NCI-H146 treated with DMSO at 0.1 percent for 48 hours (cell line): Measurements from ENCODE around the gene AAGAB.

ENCODE experiments used
- DNase-seq: peaks from one replicate; lab custom pipeline; 2025; ENCODE audit not compliant: unreplicated experiment; lab: John Stamatoyannopoulos, UW

The AAGAB gene

DNA sequence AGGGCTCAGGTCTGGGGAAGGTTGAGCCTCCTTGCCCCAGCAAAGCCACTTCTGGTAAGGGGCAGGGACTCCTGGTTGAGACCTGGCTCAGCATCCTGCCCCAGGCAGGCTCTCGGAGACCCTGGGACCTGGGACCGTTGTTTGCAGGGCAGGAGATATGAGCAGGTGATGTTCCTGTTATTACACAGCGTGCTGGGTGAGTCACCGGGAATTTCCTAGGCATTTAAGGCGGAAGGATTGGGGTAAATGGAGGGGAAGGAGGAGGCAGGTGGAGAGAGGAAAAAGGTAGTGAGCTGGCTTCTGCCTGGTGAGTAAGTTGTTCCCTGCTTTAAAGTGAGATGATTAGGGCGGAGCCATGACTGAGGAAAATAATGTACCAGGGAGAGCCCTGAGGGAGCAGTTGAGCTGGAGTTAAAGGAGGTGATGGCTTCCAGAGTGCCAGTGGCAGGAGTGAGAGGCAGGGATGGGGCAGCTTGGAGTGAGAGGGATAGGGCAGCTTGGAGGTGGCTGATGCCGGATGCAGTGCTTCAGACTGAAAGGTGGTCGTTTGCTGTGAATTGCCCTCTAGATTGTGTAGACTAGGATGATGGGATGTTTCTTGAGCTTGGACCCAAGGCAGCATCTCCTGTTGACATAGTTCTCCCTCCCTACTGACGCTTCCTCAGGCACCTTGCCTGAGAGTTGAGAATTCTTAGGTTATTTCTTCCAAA is 79.4 kb downstream of the AAGAB start:
- peak; percentile 4 for DNase-seq

DNA sequence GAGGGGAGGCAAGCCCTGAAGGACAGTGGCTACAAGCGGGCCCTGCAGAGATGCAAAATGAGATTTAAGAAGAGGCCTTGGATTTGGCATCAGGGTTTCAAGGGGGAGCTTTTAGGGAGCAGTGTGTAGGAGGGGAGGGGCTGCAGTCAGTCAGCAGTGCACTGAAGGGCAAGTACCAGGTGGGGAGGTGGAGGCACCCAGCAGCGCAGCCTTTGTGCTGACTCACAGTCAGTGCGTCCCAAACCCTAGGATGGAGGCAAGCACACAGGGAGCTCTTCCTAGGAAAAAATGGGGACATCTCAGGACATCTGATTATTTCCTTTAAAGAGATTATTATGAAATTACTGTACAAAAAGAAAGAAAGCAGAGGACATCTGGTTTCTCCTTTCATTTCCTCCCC is 80.0 kb downstream of the AAGAB start:
- DNase-seq: no peak

DNA sequence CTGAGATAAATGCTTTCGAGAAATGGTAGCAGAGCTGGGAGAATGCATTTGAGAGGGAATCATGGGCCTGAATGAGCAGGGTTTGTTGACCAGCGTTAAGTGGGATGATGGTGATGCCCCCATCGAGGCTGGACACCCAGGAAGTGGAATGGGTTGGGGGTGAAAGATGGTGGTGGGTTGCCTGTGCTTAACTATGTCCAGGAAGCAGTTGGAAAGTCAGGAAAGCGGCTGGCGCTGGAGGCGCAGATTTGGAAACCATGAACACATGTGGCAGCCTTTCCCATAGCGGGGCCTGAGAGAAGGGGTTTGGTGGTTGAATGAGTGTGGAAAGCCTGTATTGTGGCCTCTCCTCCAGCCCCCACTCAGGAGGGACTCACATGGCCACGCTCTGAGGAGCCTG is 80.7 kb downstream of the AAGAB start:
- DNase-seq: no peak

DNA sequence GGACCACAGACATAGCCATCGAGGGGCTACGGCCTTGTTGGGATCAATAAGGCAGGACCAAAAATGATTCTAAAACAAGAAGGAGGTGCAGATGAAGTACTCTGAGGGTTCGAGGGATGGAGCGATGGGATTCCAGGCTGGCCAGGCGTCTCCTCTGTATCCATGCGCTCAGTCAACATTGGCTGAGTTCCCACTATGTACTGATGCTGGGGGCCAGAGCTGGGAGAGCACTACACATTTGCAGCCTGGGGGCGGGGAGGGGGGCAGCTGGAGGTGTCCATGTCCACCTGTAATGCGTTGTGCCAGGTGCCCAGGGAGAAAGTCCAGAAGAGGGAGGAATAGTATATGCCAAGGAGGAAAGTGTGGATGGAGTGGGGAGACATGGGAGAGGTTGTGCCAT is 81.5 kb downstream of the AAGAB start:
- no peak for DNase-seq

DNA sequence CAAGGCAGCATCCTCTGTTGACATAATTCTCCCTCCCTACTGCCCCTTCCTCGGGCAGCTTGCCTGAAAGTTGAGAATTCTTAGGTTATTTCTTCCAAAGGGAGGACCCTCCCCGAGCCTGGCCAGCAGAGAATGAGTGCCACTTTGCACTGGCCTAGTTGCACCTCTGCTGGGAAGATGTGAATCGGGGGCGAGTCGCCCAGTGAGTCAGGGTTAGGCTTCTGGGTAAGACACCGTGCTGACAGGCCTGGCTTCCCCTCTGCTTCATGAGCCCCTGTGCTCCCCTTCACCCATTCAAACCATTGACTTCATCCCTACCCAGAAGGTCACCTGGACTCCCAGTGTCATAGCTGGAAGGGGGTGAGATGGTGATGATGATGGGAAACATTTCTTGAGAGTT is 82.3 kb downstream of the AAGAB start:
- DNase-seq: no peak

DNA sequence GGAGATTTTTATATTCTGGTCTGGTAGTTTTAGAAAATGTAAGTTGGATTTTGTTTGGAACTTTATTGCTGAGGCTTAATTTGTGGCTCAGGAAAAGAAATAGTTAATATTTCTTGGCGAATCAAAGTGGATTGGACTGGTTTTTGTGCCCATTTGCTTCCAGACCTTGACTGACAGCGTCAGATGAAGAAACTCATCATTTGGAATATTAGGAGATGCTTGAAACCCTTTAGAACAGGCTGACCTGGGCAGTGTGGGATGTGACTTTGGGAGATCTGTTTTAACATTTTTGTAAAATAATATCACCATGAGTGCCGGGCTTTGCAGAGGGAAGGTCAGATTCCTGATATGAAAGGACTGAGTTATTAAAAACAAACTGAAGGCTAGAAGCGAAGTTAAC is 83.0 kb downstream of the AAGAB start:
- no peak for DNase-seq

DNA sequence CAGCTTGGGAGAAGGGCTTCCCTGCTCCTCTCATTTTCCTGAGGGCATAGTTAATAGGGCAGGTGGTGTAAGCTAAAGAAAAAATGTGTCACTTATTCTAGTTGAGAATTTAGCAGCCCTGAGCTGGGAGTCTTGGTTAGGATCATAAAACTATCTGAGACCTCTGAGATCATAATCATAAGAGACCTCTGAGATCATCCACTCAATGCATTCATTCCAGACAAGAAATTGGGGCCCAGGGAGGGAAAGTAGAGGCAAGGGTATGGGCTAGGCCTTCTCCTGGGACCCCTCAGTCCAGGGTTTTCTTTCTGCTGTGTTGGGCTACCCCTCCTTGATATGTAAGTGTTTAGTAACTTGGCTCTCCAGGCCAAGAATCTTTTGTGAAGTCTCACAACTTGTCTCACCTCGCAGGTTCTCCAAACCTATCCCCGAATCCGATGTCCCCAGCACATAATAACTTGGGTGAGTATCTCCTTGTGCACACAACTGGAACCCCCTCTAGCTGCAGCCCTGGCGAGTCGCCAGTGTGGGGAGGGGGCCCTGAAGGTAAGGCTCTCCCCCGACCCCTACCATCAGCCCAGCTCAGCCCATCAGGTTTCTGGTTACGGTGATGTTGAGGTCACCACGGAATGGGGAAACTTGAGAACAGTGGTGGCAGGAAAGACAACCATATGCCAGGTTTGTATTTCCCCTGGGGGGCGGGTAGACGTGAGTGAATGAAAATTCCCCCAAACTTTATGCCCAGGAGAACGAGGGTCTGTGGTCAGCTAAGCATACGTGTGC is 84.1 kb downstream of the AAGAB start:
- DNase-seq: no peak

DNA sequence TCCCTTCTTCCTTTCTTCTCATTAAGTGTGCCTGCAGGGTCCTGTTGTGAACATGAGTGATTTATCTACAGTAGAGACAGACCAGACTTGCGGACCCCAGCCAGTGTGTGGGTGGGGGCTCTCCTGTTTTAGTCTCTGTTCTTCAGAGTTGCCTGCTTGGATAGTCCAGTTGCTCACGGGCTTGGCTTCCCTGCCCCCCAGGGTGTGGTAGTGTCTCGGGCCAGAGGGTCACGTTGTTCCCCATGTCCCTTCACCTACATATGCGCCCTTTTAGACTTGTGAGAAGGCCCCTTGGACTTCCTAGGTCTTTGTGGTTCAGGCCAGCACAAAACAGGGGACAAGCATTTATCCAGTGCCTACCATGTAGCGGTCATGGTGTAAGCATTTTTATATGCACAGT is 85.8 kb downstream of the AAGAB start:
- DNase-seq: no peak

DNA sequence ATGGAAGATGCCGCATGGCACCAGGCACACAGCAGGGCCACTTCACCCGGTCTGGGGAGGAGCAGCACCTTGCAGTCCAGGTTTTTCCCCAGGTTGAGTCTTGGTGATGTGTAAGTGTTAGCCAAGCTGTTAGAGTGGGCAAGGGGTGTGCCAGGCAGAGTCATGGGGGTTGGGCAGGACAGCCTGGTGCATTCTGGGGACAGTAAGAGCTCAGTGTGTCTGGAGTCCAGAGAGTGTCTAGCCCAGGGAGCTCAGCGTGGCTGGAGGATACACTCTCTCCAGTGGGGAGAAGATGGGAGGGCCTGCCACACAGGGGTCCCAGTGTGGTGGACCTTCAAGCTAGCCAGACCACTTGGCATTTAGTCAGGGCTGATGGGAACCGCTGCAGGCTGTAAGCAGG is 87.4 kb downstream of the AAGAB start:
- DNase-seq: no peak

DNA sequence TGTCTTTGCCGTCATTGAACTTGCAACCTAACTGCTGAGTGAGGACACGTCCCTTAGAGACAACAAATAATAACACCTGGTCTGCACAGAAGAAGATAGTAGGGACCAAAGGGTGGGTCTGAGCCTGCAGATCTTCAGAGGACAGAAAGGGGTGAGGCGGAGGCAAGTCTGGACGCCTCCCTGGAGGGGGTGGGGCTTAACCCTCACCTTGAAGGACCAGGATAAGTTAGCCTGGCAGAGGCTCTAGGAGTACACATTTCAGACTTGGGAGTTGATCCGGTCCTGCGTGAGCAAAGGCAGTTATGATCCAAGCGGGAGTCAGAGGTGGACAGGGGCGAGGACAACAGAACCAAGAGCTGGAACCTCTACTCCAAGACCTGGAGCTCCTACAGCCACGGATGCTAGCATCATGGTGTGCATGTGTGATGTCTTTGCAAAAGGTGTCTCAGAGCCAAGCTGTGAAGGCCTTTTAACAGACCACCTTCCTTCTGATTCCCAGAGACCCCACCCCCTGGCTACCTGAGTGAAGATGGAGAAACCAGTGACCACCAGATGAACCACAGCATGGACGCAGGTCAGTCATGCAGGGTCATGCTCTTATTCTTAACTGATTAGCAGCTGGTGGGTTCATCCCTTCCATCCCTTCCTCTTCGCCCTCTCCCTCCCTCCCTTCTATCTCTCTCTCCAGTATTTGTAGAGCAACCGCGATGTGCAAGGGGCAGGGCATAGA is 88.0 kb downstream of the AAGAB start:
- no peak for DNase-seq

DNA sequence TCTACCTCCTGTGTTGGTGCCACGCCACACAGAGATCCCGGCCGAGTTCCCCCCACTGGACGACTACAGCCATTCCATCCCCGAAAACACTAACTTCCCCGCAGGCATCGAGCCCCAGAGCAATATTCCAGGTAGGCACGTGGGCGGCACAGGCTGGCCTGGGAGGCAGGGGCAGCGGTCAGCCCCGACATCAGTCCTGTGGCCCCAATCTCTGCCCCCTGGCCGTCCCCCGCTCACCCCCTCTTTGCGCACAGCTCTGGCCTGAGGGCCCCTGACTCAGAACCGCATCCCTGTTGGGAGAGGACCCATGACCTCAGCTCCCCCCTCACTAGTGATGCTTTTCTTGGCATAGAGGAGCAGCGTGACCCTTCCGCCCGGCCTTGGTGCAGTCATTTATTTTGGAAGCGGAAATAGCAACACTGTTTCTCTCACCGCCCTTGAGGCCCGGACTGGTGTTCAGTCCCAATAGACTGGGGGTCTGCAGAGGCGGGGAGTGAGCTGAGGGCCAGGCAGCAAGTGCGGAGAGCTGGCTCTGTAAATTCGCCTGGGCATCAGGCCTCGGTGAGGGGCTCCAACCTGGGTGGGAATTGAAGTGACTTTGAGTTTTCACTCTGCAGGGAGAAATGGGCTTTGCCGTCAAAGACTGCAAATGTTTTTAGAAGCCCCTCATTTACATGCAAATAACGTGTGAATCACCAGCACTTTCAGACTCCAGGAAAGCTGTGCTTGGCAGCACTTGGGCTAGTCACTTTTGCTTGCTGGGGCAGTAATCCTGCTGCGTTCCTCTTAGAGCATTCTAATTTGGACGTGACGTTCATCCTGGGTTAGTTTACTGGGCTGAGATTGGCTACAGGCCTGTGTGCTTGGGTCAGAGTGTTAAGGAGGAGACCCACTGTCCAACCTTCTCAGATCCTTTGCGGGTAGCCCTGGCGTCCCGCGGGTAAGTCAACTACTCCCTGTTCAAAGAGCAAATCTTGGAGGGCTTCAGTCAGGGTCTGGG is 88.9 kb downstream of the AAGAB start:
- no peak for DNase-seq

DNA sequence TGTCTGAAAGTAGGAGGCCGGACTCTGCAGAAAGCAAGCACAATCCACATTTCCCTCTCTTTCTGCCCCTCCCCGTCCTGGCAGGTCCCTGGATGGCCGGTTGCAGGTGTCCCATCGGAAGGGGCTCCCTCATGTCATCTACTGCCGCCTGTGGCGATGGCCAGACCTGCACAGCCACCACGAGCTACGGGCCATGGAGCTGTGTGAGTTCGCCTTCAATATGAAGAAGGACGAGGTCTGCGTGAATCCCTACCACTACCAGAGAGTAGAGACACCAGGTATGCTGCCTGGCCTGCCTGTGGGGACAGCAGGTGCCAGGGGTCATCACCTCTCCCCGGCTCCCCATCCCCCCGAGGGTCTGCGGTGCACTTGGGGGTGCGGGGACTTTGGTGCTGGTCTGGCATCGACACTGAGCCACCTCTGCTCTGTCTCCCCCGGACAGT is 89.6 kb downstream of the AAGAB start:
- DNase-seq: no peak

DNA sequence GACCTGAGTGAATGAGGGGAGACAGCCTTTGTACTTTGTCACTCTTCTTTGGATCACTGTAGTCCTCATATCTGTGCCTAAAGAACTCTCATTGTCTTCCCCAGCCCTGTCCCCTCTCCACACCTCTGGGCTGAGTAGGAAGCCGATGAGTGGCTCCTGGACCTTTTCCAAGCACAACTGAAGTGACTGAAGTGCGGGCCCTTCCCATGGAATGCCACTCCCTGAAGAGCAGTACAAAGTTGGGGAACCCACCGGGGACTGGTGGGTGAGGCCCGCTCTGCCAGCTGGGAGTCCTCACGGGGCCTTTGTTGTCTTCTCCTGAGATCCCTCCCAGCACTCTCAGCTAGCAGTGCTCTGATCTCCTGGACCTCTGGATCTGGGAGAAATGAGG is 90.1 kb downstream of the AAGAB start:
- DNase-seq: no peak

DNA sequence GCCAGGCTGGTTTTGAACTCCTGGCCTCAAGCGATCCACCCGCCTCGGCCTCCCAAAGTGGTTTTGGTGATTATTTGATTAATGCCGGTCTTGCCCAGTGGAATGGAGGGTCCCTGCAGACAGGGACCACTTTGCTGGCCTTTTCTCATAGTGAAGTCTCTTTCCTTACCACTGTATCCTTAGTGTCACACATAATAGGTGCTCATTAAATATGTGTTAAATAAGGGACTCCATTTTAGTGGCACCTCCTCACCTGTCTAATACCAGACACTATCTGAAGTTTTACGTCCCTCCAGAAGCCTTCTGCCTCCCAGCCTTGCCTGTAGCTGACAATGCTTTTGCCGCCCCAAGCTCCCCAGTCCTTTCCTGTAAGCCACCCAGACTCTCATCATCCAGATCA is 91.3 kb downstream of the AAGAB start:
- DNase-seq: no peak

DNA sequence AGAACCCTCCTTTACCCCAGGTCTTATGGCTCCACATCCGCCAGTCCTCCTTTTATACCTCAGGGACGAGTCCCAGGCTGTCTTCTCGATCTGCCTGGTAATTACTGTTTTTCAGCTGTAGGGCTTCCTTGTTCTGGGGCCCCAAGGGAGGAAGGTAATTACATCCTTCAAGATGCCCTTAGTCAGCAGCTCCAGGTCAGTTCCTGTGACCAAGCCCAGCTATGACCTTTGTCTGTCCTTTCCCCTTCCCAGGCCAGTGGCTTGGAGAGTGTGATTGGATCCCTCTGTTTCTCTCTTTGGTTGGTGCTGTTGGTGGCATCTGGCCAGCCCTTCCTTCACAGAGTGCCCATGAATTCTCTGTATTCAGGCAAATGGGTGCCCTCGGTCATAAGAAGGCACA is 92.6 kb downstream of the AAGAB start:
- no peak for DNase-seq

DNA sequence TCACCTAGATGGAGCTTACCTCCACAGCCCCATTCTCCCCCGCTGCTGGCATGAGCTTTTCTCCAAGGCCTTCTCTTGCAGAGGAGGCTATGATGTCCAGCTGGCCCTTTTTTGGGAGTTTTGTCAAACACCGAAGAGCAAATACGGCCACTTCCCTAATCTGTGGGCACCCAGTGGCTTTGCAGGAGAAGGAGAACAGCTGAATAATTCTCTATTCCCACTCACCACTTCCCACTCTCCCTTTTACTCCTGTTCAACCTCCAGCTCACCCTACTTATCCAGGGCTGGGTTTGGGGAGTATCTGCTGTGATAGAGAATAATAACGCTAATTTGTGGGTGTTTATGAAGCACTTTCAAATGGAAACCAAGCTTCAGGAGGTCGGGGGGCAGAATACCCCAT is 93.0 kb downstream of the AAGAB start:
- no peak for DNase-seq

DNA sequence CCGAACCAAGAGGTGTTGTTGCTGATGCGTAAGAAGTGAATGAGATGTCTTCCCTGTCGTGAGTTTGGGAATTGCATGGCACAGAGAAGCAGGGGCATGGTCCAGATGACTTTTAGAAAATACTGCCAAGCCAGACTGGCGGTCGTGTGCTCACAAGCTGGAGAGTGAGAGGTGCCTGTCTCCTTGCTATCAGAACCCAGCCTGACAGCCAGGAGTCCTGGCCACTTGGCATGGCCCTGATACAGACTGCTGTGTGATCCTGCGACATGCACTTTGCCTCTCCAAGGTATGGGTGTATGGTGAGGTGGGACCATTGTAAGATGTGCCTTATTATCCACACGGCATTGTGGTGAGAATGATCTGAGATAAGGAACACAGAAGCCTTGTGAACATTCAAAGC is 96.1 kb downstream of the AAGAB start:
- DNase-seq: no peak

DNA sequence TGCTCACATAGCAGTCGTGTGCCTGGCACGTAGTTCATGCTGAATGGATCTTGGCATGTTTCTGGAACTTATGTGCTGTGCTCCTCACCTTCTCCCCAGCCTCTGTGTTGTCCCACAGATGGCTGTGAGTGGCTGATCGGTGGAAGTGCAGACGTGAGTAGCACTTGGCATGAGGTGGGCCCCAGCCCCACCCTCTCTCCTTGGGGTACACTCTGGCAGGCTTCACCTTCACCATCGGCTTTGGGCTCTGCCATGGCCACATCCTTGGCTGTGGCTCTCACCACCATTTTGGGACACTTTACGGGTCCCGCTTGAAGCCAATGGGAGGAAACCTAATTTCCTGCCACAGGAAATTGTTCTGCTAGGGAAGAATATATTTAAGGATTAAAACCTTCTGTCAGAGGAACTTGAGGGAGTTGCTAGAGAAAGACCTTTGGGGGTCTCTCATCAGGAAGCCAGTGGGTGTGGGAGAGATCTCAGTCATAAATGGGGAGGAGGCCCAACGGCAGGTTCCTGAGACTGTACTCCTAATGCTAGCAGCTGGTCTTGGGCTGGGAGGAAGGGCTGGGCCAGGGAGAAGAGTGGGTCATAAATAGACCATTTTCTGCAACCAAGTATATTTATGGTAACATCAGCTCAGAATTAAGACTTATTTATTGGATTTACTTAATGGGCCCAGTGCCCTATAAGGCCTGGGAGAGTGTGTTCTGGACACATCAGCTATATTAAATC is 96.8 kb downstream of the AAGAB start:
- no peak for DNase-seq

DNA sequence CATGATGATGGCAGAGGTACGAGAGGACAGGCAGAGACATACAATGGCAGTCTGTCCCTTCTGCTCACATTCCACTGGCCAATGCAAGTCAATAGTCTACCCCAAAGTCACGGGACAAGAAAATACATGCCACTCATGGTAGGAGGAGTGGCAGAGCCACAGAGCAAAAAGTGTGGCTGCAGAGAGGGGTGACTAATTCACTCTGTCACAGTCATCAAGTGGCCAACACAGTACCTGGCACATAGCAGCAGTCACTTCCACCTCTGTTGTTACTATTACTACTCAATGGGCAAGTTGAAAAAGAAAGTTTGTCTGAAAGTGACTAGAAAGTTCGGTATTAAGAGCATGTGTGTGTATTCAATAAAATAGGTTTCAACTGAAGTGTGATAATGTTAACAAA is 97.6 kb downstream of the AAGAB start:
- DNase-seq: no peak

DNA sequence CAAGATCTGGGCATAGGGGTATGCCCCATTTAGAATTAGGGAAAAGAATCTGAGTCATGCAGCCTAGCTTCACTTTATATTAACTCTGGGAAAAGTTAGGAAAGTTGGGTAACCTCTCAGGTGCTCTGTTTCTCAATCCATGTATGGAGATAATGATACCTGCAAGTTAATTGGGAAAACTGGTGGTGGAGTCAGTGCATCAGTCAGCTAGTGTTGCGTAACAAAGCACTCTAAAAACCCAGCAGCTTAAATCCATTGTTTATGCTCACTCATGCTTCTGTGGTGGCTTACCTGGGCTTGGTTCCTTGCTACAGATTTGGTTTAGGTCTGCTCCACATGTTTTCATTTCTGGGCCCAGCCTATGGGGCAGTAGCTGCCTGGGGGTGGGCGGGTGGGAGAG is 98.0 kb downstream of the AAGAB start:
- DNase-seq: no peak
